ENCODE results near the gene FOXD4L6. TPM values are rescaled to one million over a fixed set of nuclear protein-coding genes. Genes with fewer than 3 reads are reported as not detected.
"Not testable (repeated sequence)": the region's sequence is repeated elsewhere in the genome, so short reads cannot be mapped to it uniquely, and the experiment has no call there.

Gene FOXD4L6
- polyA plus RNA-seq, 1 of the 3 experiments (the other 2 are of a cell fraction), result not detected

DNA sequence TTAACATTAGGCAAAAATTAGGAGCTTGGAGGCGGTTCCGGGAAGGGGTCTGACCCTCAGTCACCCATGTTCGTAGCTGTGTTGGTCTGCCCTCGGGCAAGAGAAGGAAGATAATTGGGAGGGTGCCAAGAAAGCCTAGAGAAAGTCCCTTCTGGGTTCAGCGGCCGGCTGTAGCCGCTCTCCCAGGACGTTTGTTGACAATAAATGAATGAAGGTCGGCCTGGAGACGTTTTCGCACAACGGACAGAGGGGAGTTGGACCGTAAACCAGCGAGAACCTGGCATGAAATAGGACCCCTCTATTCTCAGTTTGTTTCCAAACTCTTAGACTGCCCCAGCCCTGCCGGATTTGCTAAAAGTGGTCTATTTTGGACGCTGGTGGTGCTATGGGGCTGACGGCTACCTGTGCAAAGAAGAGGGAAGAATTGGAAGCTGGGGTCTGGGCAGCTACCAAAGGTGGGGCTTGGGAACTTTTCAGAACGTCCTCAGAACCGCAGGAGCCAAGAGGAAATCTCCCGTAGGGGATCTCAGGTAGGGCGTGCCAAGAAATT lies 3.3 kb downstream of the FOXD4L6 start:
- H3K4me1 ChIP-seq (ENCODE audit: control insufficient read depth in 1 of 2, insufficient read depth in 2 of 2, low read depth in 1 of 2, low read length in 1 of 2); H2AFZ ChIP-seq (ENCODE audit: low read depth); H3K4me2 ChIP-seq; H3K9me3 ChIP-seq; H3K27me3 ChIP-seq (ENCODE audit: insufficient read depth); H3K4me3 ChIP-seq (ENCODE audit: low read depth in 2 of 2, low read length in 1 of 2); H3F3A ChIP-seq (replicated peaks; ENCODE audit: insufficient read depth); H3K27ac ChIP-seq (ENCODE audit: low read depth in 2 of 2, low read length in 1 of 2); H3K9ac ChIP-seq; H3K36me3 ChIP-seq (replicated peaks in 1 of 2; ENCODE audit: control insufficient read depth in 1 of 2, insufficient read depth in 2 of 2, low read length in 1 of 2); H3K9me2 ChIP-seq; CTCF ChIA-PET; DNase-seq; POLR2A ChIA-PET; H4K20me1 ChIP-seq (ENCODE audit: insufficient read depth); H3K79me2 ChIP-seq (ENCODE audit: insufficient read depth): not testable (repeated sequence)
- no CpG with 5 or more reads among the region's 21 CpGs for WGBS (ENCODE audit: low lambda C conversion rate)

DNA sequence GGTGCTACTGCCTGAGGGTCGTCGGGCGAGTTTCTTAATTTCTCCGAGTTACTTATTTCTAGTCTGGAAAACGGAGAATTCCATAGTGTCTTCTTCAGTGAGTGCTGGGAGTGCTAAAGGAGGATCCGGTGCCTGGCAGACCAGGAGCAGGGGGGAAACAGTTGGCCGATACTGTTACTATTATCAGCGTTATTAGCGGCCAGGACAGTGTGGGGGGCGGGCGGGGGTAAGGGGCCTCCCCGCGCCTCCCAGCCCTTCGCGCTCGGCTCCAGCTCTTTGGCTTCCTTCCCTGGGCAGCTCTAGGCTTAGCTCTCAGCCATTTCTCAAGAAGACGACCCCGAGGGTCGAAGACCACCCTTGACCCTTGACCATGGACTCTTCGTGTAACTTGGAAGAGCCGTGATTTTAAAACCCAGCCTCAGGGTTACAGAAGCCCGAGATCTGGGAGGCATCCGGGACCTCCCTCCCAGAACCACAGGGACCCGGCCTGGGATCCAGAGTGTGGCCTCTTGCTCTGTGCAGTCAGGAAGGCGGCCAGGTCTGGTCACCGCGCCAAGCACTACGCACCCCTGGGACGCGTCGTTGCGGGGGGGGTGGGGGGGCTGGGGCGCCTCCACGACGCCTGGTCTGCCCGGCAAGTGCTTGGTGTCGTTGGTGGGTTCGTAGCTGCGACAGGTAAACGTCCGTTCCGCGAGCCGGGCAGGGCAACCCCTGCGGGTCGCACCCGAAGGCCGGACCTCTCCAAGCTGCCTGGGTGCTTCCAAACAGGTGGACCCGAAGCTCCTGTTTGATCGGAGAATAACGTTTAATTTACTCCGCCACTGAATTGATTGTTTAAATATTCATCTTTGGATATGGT lies 4.0 kb downstream of the FOXD4L6 start:
- H2AFZ ChIP-seq (ENCODE audit: low read depth); H3K79me2 ChIP-seq (ENCODE audit: insufficient read depth); H3K36me3 ChIP-seq (replicated peaks in 1 of 2; ENCODE audit: control insufficient read depth in 1 of 2, insufficient read depth in 2 of 2, low read length in 1 of 2); H3K4me3 ChIP-seq (ENCODE audit: low read depth in 2 of 2, low read length in 1 of 2); H3K9ac ChIP-seq; H3K27ac ChIP-seq (ENCODE audit: low read depth in 2 of 2, low read length in 1 of 2); H4K20me1 ChIP-seq (ENCODE audit: insufficient read depth); DNase-seq; H3F3A ChIP-seq (replicated peaks; ENCODE audit: insufficient read depth); POLR2A ChIA-PET; H3K27me3 ChIP-seq (ENCODE audit: insufficient read depth); H3K4me1 ChIP-seq (ENCODE audit: control insufficient read depth in 1 of 2, insufficient read depth in 2 of 2, low read depth in 1 of 2, low read length in 1 of 2); H3K9me2 ChIP-seq; CTCF ChIA-PET; H3K4me2 ChIP-seq; H3K9me3 ChIP-seq: not testable (repeated sequence)
- WGBS (ENCODE audit: low lambda C conversion rate), result 23% methylated on average over 26 of the region's 52 CpGs

DNA sequence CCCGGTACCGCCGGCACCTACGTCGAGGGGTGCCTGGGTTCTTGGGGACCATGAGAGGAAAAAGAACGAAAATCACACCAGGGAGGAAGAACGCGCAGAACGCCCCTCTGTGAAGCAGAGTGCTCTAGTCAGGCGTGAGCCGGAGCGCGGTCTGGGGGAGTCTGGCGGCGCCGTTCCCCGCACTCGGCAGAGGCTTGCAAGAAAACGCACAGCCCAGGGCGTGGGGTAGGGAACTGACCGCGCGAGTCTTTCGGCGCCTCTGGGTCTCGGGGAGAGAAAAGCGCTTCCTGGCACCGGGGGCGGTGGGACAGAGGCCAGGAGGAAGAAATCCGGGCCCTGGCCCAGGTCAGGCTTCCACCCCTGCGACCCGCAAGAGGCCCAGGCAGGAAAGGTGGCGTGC lies 4.7 kb downstream of the FOXD4L6 start:
- CTCF ChIA-PET, result not testable (repeated sequence)

DNA sequence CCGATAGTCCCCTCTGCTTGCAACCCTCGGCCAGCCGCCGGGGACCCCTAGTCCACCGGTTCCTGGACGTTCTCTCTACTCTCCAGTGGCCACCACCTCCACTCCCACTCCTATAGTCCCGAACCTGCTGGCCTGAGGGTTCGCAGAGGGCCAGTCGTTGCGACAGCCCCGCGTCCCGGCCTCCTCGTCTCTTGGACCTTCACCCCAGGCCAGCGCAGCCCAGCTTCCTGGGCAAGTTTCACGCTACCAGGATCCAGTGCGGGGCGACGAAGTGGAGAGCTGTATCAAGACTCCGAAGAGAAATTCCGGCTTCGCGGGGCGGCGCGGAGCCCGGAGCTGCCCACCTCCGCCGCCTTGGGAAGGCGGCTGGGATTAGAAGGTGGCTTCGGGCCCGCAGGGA lies 5.1 kb downstream of the FOXD4L6 start:
- H3K4me1 ChIP-seq (ENCODE audit: control insufficient read depth in 1 of 2, insufficient read depth in 2 of 2, low read depth in 1 of 2, low read length in 1 of 2); H3K36me3 ChIP-seq (replicated peaks in 1 of 2; ENCODE audit: control insufficient read depth in 1 of 2, insufficient read depth in 2 of 2, low read length in 1 of 2); H3K9me3 ChIP-seq; H4K20me1 ChIP-seq (ENCODE audit: insufficient read depth); H3K27ac ChIP-seq (ENCODE audit: low read depth in 2 of 2, low read length in 1 of 2); H3F3A ChIP-seq (replicated peaks; ENCODE audit: insufficient read depth); H2AFZ ChIP-seq (ENCODE audit: low read depth); DNase-seq; POLR2A ChIA-PET; CTCF ChIA-PET; H3K4me3 ChIP-seq (ENCODE audit: low read depth in 2 of 2, low read length in 1 of 2); H3K9me2 ChIP-seq; H3K79me2 ChIP-seq (ENCODE audit: insufficient read depth); H3K27me3 ChIP-seq (ENCODE audit: insufficient read depth); H3K9ac ChIP-seq; H3K4me2 ChIP-seq: not testable (repeated sequence)
- WGBS (ENCODE audit: low lambda C conversion rate), result no CpG with 5 or more reads among the region's 32 CpGs

More for the DNA sequence above, 4.7 kb downstream of the FOXD4L6 start:
- WGBS (ENCODE audit: low lambda C conversion rate), result 18% methylated on average over 12 of the region's 33 CpGs
- H3K4me2 ChIP-seq; H3K27ac ChIP-seq (ENCODE audit: low read depth in 2 of 2, low read length in 1 of 2); POLR2A ChIA-PET; H3K9me2 ChIP-seq; H3K4me3 ChIP-seq (ENCODE audit: low read depth in 2 of 2, low read length in 1 of 2); H3K4me1 ChIP-seq (ENCODE audit: control insufficient read depth in 1 of 2, insufficient read depth in 2 of 2, low read depth in 1 of 2, low read length in 1 of 2); H3K79me2 ChIP-seq (ENCODE audit: insufficient read depth); H3K27me3 ChIP-seq (ENCODE audit: insufficient read depth); DNase-seq; H3K36me3 ChIP-seq (replicated peaks in 1 of 2; ENCODE audit: control insufficient read depth in 1 of 2, insufficient read depth in 2 of 2, low read length in 1 of 2); H3F3A ChIP-seq (replicated peaks; ENCODE audit: insufficient read depth); H3K9ac ChIP-seq; H3K9me3 ChIP-seq; H2AFZ ChIP-seq (ENCODE audit: low read depth); H4K20me1 ChIP-seq (ENCODE audit: insufficient read depth): not testable (repeated sequence)

DNA sequence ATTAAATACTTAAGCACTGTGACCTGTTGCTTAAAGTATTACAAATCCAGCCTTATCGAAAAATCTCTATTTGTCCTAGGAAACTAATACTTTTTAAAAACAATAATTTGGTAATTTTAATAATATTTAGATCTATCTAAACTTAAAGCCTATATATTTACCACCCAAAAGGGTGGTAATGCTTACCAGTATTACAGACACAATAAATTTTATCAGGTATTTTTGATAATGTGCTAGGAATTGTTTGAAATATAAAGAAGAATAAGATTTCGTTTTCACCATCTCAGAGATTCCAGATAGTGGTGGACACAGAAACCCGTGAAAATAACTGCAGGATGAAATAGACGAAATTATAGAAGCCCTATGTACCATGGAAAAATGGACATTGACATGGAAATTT lies 7.8 kb downstream of the FOXD4L6 start:
- H3F3A ChIP-seq (replicated peaks; ENCODE audit: insufficient read depth); H3K9me2 ChIP-seq; DNase-seq; H3K36me3 ChIP-seq (replicated peaks in 1 of 2; ENCODE audit: control insufficient read depth in 1 of 2, insufficient read depth in 2 of 2, low read length in 1 of 2); H2AFZ ChIP-seq (ENCODE audit: low read depth); POLR2A ChIA-PET; H3K4me1 ChIP-seq (ENCODE audit: control insufficient read depth in 1 of 2, insufficient read depth in 2 of 2, low read depth in 1 of 2, low read length in 1 of 2); H3K27me3 ChIP-seq (ENCODE audit: insufficient read depth); H3K9me3 ChIP-seq; H3K79me2 ChIP-seq (ENCODE audit: insufficient read depth); H3K27ac ChIP-seq (ENCODE audit: low read depth in 2 of 2, low read length in 1 of 2); CTCF ChIA-PET; H4K20me1 ChIP-seq (ENCODE audit: insufficient read depth); H3K9ac ChIP-seq; H3K4me2 ChIP-seq; H3K4me3 ChIP-seq (ENCODE audit: low read depth in 2 of 2, low read length in 1 of 2): not testable (repeated sequence)
- 0% methylated on average over 2 of the region's 4 CpGs for WGBS (ENCODE audit: low lambda C conversion rate)

DNA sequence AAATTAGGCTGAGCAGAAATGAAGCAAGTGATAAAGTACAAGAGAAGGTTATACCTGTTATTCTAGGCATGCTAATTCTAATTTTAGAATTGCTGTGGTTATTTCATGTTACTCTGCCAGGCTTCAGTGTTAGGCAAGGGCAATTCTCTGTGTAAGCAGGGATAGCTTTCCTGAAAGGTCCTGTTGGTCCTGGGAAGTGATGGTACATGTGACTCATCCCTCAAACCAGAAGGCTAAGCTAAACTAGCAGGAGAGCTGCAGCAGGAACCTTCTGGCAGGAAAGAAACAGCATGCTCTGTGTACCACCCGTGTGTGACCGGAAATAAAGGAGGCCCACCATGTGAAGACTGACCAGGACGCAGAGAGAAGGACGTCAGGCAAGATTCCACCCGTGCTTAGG lies 8.8 kb downstream of the FOXD4L6 start:
- DNase-seq; H3K9me3 ChIP-seq; H2AFZ ChIP-seq (ENCODE audit: low read depth); H3K27me3 ChIP-seq (ENCODE audit: insufficient read depth); H3K9me2 ChIP-seq; H4K20me1 ChIP-seq (ENCODE audit: insufficient read depth); H3K9ac ChIP-seq; H3K36me3 ChIP-seq (replicated peaks in 1 of 2; ENCODE audit: control insufficient read depth in 1 of 2, insufficient read depth in 2 of 2, low read length in 1 of 2); H3K4me1 ChIP-seq (ENCODE audit: control insufficient read depth in 1 of 2, insufficient read depth in 2 of 2, low read depth in 1 of 2, low read length in 1 of 2); CTCF ChIA-PET; H3K4me3 ChIP-seq (ENCODE audit: low read depth in 2 of 2, low read length in 1 of 2); POLR2A ChIA-PET; H3K27ac ChIP-seq (ENCODE audit: low read depth in 2 of 2, low read length in 1 of 2); H3K79me2 ChIP-seq (ENCODE audit: insufficient read depth); H3F3A ChIP-seq (replicated peaks; ENCODE audit: insufficient read depth); H3K4me2 ChIP-seq: not testable (repeated sequence)
- WGBS (ENCODE audit: low lambda C conversion rate), result no CpG with 5 or more reads among the region's 5 CpGs

Data from SK-N-SH (cell line).